HG03280 (cell line): ENCODE data around the gene MAP3K13.

Source experiments
- ATAC-seq: cut with Tn5 transposase; IDR thresholded peaks from one replicate; pipeline ENCODE4 v1.9.1; 2021; ENCODE audit warnings: mild to moderate bottlenecking, moderate library complexity; ENCODE audit not compliant: unreplicated experiment

MAP3K13 gene, protein sequence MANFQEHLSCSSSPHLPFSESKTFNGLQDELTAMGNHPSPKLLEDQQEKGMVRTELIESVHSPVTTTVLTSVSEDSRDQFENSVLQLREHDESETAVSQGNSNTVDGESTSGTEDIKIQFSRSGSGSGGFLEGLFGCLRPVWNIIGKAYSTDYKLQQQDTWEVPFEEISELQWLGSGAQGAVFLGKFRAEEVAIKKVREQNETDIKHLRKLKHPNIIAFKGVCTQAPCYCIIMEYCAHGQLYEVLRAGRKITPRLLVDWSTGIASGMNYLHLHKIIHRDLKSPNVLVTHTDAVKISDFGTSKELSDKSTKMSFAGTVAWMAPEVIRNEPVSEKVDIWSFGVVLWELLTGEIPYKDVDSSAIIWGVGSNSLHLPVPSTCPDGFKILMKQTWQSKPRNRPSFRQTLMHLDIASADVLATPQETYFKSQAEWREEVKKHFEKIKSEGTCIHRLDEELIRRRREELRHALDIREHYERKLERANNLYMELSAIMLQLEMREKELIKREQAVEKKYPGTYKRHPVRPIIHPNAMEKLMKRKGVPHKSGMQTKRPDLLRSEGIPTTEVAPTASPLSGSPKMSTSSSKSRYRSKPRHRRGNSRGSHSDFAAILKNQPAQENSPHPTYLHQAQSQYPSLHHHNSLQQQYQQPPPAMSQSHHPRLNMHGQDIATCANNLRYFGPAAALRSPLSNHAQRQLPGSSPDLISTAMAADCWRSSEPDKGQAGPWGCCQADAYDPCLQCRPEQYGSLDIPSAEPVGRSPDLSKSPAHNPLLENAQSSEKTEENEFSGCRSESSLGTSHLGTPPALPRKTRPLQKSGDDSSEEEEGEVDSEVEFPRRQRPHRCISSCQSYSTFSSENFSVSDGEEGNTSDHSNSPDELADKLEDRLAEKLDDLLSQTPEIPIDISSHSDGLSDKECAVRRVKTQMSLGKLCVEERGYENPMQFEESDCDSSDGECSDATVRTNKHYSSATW

DNA sequence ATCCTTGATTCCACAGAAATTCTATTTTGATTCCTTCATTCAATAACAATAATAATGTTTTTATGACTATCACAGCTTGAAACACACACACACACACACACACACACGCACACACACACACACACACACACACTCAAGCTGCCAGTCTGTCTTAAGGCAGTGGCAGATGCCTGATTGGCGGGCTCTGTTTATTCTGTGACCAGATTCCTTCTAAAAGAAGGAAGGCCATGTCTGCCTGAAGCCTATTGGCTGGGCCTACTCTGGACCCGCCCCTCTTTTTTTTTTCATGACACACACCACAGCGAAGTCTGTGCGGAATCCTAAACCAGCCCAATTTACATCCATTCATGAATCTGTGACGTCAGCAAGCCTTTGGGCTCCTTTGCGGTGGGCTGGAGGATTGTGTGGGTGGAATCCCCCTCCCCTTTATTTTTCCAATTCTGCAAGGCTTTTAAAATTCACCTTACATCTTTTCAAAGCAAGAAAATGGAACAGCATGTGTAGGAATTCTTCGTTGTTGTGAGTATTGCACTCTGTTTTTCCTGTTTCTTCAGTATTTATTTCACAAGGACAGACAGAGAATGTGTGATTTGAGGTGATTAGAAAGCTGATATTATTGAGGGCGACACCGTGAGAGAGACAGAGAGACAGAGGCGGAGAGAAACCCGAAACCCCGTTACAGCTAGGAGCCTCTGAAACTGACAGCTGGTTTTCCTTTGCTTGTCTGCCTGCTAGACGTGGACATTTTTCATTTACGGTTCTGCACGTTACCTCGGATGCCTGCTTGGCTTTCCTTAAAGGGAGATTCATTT is at the start of gene MAP3K13:
Gene MAP3K13, plus strand, starts transcription at position 287 of the 812 bp plus-strand sequence. CDS start 65,446 bp downstream, outside the sequence.
- peak; percentile 95 for ATAC-seq

DNA sequence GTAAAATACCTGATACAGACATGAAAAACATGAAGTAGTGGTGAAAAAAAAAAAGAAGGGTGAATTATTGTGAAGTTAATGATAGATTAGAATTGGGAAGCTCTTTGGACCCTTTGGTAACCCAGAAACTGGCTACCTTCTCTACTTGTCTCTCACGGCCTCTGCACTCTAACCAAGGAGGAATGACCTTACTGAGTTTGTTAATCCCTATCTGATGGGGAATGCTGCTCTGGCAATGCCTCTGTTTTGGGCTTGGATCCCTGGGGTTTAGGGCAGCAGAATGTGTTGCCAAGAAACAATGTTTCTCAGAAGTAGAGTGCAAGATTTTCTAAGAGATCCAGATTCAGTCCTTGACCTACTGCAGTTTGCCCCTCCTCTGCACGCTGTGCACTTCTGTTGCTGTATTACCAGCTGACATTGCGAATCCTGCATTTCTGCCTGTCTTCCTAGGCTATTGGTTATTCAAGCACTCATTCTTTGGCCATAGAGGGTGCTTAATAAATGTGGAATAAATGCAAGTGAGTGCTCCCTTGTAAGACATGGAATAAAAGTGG is 49.2 kb upstream of the MAP3K13 start:
- ATAC-seq: no peak

DNA sequence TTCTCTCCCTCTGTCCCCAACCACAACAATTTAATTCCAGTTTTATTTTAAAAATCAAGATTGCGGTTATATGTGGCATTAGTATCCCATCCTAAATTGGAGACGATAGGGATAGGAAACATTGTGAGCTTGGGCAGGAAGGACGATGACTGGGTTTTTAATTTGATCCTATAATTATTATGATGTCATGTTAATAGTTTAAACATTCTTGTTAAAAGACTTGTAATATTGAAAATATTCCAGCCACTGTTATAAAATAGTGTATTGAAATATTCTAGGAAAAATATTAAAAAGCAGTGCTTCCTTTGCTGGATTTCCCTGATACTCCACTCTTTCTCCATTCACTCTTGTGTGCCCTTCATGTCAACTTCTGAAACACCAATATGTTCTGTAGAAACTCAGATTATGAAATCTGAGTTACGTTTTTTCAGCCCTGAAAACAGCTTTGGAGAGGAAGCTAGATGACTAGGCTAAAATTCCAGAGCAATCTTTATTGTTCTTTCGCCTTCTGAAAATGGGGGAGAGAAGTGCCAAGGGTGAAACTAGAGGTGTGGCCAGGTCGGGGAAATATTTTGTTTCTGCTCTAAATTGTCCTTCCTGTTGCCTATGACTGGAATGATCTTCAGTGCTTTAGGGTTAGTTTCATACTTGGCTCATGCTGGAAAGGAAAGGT is 46.1 kb upstream of the MAP3K13 start:
- no peak for ATAC-seq

DNA sequence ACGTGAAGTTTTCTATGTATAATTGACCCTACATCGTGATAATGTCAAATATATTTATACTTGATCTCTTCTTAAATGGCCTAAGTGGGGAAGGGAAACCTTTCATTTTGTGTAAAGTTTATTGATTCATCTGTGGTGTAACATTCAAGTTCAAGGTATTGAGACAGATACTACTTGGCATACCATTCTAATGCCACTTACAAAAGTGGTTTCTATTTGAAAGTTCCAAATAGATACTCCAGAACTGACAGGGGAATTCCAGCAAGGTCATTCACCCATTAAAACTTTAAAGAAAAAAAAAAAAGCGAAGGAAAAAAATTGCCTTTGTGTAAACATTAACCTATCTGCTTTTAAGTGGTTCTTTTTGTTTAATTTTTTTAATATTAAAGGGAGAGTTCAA is 45.3 kb upstream of the MAP3K13 start:
- no peak for ATAC-seq

DNA sequence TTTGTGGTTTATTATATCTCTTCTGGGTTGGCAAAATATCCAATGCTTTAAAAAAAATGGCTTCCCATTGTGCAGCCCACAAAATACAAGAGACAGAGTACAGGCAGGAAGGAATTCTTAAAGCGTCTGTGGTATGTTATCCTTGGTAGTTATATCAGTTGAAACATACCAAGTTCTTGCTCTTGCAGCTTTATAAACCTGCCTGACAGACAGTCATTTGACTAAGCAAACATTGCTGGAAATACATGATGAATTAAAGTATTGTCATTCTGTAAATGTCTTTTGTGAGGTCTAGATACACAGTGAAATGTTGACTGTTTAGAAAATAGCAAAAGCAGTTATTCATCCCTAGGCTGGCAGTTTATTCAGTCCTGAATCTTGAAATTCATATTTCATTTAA is 44.8 kb upstream of the MAP3K13 start:
- ATAC-seq: no peak

DNA sequence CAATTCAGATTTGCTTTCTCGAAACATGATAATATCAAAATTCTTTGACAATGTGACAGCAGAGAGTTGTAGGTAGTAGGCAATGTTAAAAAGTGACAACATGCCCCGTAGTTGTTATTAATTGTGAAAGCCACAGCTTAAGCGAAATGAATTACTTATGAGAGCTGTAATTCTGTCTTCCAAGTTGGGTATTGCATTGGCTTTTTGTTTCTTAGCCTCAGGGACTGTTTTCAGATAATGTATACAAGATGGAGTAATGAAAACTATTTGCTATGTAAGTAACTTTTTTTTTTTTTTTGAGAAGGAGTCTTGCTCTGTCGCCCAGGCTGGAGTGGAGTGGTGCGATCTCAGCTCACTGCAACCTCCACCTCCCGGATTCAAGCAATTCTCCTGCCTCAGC is 43.1 kb upstream of the MAP3K13 start:
- no peak for ATAC-seq

DNA sequence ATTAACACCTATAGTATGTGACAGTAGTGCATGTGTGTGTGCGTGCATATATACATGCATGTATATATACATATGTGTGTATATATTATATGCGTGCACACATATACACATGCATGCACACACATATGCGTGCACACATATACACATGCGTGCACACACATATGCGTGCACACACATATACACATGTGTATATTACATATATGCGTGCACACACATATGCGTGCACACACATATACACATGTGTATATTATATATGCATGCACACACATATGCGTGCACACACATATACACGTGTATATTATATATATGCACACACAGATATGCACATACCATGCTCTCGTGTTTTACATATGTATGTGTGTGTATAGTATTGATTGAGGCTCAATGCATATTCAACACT is 42.0 kb upstream of the MAP3K13 start:
- no peak for ATAC-seq

DNA sequence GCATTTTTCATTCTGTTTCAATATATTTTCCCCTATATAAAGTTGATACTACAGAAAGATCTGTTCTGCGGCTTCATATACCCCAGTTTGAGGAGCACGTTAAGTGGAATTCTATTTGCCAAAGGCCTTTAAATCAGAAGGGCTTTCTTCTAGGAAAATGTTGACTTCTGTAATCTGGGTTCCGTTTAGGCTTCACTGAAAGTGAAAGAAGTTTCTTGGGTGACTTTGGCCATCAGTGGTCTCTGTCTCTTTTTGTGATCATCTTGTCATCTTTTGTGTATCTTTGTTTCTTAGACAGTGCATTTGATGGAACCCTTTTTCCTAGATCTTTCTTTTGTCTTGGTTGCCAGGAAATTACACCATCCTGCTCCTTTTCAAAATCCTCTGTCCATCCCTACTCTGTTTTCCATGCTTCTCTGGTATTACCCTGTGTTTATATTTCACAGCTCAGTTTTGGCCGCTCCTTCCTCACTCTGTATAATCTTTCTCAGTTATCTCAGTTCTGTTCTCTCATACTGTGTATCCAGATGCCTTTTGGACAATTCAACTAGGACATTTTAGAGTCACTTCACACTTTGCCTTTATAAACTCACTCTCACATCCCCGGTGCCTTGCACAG is 40.7 kb upstream of the MAP3K13 start:
- ATAC-seq: no peak

DNA sequence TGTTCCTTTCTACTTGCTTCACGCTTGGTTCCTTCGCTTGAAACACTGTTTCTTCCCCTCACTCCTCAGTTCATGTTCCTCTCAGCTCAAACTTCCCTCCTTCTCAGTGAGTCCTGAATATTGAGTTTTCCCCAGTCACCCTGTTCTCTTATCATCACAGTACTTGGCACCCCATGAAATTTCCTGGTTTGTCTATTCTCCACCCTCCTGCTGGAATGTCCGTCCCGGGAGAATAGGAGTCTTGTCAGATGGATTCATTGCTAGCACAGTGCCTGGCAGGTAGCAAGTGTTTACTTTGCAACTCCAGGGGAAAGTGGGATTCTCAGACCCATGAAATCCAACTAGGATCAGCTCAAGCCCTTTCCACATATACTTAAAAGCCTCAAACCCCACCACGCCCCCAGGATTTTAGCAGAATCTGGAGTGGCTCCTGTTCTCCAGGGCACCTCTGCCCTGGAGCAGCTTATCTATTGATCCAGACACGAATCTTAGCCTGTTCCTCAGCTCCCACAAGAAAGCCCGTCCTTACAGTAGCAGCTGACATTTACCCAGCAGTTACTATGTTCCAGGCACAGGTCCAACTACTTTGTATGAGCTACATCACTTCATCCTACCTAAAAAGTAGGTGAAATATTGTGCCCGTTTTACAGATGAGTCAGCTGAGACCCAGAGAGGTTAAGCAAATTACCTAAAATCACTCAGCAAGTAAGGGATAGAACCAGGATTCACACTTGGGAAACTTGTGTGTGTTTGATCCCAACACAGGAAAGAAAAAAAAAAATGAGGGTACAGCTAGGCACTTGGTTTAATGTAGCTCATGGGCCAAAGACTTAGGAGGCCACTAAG is 36.8 kb upstream of the MAP3K13 start:
- ATAC-seq: no peak

DNA sequence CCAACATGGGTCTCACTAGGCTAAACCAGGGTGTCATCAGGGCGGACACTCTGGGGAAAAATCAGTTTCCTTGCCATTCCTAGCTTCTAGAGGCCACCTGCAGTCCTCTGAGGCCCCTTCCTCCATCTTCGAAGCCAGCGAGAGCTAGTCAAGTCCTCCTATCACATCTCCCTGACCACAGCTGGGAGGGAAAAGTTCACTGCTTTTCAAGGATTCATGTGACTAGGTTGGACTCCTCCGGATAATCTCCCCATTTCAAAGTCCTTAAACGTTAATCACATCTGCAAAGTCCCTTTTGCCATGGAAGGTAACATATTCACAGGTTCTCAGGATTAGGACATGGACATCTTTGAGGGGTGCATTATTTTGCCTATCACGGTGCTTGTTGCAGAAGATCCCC is 35.9 kb upstream of the MAP3K13 start:
- no peak for ATAC-seq

DNA sequence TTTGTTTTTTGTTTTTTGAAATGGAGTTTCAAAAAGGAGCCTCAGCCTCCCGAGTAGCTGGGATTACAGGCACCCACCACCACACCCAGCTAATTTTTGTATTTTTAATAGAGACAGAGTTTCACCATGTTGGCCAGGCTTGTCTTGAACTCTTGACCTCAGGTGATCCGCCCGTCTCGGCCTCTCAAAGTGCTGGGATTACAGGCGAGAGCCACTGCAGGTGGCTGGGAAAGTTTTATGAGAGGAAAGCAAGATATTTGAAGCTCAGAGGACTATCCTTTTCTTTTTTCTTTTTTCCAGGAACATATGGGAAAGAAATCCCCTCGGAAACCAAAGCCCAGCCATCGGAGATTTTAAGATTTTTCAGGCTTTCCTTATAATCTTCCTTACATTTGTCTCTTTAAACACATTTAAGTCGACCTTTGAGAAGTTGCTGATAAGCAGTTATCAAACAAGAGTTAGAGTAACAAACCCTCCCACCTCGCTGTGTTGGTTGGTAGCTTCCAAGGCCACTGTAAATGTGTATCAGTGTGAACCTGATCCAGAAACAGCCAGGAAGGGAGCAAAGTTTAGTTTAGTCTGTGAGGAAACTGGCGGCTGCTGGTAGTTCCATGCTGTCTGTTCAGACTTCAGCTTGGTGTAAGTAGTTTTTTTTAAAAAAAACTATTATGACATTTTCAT is 34.5 kb upstream of the MAP3K13 start:
- ATAC-seq: no peak

DNA sequence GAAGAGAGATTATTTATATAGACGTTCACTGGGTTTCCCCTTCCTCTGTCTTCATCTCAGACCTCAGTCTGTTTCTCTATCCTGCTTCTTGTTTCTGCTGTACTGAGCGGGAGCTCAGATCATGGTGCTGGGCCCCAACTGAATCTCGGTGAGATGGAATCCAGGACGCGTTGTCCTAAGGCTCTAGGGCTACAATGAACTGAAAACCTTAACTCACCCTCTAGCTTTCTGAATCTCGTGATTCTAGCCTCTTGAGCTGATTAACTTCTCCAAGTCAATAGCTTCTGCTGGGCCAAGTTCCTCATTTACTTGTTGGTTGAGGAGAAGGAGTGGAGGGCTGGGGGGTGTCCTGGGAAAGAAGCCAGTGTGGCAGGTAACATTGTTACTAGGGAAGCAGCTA is 32.7 kb upstream of the MAP3K13 start:
- no peak for ATAC-seq

DNA sequence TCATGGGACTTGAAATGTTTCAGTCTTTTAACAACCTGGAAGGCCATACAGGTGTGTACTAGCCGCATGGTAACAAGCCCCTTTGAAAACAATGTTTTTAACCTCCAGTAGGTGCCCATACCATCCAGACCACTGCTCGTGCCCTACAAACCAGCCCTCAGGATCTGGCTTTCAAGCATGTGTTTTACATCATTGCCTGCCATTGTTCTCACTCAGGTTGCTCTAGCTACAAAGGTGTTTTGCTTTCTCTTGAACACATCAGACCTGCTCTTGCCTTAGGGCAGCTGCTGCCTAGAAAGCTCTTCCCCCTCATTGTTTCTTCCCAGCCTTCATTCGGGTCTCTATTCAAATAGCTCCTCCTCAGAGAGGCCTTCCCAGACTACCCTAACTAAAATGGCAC is 32.3 kb upstream of the MAP3K13 start:
- no peak for ATAC-seq

DNA sequence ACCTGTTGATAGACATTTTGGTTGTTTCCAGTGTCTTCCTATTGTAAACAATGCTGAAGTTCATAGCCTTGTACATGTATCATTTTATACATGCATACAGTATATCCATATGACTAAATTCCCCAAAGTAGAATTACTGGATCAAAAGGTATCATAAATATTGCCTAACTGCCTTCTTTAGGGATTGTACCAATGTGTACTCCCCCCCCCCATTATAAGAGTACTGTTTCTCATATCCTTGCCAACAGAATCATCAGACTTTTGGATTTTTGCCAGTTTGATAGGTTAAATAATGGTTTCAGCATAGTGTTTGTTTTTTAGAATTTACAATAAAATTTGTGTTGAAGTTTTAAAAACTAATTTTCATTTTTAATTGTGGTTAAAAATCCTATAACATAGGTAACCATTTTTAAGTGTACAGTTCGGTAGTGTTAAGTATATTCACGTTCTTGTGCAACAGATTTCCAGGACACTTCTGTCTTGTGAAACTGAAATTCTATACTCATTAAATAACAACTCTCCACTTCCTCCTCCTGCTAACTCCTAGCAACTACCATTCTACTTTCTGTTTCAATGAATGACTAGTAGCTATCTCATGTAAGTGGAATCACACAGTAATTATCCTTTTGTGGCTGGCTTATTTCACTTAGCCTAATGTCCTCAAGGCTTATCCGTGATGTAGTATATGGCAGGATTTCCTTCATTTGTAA is 30.8 kb upstream of the MAP3K13 start:
- ATAC-seq: peak; percentile 93

DNA sequence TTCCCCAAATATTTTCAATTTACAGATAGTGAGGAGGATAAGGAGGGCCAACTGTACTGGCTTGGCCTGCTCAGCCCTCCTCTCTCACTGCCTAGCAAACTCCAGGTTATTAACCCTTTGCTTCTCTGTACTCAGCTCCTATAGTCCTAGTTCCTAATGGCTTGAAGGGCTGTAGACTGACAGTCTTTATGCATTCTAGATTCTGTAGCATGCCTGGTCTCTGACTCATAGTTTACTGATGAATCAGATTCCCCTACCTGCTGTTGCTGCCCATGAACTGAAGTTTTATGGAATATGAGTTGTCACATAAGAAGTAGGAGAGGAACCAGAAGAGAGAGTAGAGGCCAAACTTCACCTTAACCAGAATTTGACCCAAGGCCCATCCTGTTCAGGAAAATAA is 27.1 kb upstream of the MAP3K13 start:
- ATAC-seq: no peak

DNA sequence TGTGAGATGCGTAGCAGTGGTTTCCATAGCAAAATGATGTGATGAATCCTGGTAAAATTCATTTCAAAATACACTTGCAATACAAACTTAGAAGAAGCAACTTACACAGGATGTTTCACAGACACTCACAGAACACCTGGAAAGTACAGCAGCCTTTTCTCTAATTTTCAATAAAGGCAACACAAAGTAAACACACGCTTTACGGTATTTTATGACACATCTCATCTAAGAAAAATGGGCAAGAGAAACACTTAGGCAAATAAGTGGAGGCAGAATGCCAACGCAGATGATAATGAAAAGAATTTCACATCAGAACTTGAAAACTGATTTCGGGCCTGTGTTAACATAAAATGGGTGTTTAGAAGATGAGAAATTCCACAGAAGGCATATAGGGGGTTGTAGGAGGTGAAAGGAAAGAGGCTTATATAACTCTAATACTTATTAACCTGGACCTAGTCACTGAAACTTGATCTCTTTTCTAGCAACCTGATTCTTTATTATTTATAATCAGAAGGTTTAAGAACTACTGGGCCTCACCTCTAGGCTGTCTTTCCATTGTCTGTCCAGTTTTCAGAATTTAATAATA is 25.6 kb upstream of the MAP3K13 start:
- ATAC-seq: no peak

DNA sequence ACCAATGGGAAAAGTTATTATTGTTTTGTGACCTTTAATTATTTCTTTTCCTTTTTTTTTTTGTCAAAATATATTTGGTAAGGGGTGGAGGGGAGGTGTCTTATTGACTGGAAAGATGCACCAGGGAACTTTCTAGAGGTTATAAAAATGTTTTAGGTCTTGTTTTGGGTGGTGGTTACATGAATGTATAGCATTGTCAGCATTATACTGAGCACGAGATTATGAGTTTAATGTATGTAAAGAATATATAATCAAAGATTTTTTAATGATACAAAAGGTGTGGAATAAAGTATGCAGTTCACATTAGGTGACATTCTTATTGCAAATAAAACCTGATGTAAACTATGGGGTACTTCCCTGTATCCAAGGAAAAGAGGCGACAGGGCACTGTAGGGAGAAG is 23.0 kb upstream of the MAP3K13 start:
- no peak for ATAC-seq
